ENCODE data around the gene HOXB3.

- TF ChIP-seq, protein P1, sequence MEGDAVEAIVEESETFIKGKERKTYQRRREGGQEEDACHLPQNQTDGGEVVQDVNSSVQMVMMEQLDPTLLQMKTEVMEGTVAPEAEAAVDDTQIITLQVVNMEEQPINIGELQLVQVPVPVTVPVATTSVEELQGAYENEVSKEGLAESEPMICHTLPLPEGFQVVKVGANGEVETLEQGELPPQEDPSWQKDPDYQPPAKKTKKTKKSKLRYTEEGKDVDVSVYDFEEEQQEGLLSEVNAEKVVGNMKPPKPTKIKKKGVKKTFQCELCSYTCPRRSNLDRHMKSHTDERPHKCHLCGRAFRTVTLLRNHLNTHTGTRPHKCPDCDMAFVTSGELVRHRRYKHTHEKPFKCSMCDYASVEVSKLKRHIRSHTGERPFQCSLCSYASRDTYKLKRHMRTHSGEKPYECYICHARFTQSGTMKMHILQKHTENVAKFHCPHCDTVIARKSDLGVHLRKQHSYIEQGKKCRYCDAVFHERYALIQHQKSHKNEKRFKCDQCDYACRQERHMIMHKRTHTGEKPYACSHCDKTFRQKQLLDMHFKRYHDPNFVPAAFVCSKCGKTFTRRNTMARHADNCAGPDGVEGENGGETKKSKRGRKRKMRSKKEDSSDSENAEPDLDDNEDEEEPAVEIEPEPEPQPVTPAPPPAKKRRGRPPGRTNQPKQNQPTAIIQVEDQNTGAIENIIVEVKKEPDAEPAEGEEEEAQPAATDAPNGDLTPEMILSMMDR (IDR thresholded peaks at IDR 0.05; ENCODE audit: borderline replicate concordance, extremely low read depth, low read length, poor library complexity, severe bottlenecking): no peak
- TF ChIP-seq EZH2 (IDR thresholded peaks at IDR 0.05; ENCODE audit: borderline replicate concordance, low read depth, low read length, severe bottlenecking): no peak
Measured at GRCh38 chr17:48547808-48548522, 42.1 kb downstream of the HOXB3 start.

All from DND-41 (cell line).